Measurements from ENCODE around the gene FAM168A. TPM values are rescaled to one million over a fixed set of nuclear protein-coding genes. Genes with fewer than 3 reads are reported as not detected.

The FAM168A gene
- total RNA-seq, 1 donor from 2014 or later = 32.8 TPM

DNA sequence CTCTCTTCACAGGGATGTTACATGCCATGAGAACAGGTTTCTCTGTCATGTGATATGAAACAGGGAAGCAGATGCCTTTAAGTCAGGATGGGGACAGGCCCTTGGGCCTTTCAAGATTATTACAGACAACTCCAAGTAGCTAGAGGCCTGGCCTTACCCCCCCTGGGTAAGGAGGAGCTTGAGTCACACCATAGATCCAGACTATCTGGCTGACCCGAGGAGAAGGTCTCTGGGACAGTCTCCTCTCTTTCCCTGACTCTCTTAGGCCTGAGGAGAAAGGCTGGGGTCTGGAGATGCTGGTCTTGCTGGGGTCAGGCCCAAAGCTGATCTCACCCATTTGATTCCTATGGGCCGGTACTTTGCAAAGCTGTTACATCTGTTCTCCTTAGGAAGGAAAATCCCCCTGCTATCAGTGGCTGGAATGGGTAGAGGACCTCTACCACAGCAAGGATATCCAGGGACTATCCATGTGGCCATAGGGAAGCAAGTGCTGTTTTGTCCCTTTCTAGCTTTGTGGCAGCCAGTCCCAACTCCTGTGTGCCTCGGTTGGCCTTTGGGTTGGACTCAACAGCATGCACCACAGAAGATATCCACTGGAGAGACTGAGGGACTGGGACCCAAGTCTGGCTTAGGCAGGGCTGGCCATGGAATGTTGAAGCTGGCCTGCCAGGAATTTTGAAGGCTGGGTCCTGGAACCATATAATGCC lies 196.5 kb downstream of the FAM168A start:
- DNase-seq (ENCODE audit: low read depth) = no peak

DNA sequence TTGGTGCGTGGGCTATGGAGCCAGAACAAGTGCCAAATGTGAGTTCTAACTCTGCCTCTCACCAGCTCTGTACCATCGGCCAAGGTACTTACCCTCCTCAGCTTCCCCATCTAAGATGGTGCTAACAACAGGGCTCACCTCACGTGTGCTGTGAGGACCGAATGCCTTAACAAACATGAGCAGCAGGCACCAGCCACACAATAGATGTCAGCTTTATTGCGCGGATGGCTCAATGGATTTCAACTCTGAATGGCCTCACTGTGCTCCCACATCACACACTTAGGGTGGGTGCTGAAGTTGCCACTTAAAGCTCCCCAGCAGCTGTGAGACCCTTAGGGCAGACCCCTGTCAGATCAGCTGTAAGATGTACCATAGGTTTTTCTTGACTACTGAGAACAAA lies 197.6 kb downstream of the FAM168A start:
- DNase-seq (ENCODE audit: low read depth) = no peak

DNA sequence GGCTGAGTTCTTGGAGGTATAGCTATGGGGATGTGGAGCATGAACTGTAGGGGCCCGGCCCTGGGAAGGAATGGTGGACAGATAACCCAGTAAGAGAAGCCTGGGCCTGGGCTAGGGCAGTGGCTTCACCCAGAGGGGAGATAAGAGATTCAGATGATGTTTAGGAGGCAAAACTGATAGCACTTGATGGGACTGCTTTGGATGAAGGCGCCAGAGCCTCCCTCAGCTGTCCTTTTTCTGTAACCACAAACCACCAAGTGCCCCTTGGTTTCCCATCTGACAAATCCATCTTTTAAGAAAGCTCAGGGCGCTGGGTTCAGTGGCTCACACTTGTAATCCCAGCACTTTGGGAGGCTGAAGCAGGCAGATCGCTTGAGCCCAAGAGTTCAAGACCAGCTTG lies 198.3 kb downstream of the FAM168A start:
- no peak for DNase-seq (ENCODE audit: low read depth)

DNA sequence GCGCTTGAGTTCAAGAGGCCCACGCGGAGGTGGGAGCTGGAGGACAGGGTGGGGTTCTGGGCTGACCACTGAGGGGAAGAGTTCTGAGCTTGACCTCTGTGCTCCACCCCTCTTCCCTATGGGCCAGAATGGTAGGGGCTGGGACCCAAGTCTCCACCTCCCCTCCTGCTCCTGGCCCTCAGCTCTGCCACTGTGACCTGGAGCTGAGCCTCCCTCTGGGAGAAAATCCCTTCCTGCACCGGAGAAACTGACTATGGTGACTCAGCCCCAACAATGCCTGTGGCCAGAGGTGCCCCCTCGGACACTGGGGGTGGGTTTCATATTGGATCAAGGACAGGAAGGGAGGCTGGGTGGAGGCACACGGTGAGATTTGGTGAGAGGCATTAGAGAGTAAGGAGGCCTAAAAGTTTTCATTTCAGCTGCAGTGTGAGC lies 198.7 kb downstream of the FAM168A start:
- DNase-seq (ENCODE audit: low read depth) = no peak

DNA sequence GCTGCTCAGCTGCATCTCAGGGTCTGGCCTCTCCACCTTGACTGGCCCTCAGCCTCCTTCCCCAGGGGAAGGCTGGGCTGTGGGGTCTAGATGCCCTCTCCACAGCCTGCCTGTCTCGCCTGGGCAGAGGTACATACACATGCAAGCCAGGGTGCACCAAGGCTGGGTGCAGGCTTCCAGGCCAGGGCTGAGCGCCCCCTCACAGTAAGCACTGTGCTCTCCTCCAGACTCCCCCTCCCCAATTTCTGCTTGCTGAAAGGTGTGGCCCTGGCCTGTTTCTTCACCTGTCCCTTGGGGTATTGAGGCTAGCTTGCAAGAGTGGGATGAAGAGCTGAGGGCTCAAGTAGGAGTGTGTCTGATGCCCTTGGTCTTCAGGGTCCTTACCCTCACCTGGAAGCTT lies 199.2 kb downstream of the FAM168A start:
- no peak for DNase-seq (ENCODE audit: low read depth)

DNA sequence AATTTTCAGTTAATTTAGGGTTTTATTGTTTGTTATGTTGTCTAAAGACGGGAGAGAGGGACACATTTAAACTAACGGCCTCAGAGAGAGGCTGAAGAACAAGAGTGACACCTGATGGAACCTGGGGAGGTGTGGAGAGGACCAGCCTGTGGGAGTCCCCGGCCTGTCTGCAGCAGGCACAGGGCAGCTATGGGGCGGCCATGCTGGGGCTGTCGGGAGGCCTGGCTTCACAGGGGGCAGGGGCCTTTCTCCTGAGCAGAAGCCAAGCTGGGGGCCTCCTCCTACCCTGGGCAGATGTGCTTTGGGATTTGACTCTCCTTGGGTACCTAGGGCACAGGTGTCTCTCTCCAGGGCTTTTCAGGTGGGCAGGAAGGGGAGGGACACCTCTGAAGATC lies 199.8 kb downstream of the FAM168A start:
- no peak for DNase-seq (ENCODE audit: low read depth)

DNA sequence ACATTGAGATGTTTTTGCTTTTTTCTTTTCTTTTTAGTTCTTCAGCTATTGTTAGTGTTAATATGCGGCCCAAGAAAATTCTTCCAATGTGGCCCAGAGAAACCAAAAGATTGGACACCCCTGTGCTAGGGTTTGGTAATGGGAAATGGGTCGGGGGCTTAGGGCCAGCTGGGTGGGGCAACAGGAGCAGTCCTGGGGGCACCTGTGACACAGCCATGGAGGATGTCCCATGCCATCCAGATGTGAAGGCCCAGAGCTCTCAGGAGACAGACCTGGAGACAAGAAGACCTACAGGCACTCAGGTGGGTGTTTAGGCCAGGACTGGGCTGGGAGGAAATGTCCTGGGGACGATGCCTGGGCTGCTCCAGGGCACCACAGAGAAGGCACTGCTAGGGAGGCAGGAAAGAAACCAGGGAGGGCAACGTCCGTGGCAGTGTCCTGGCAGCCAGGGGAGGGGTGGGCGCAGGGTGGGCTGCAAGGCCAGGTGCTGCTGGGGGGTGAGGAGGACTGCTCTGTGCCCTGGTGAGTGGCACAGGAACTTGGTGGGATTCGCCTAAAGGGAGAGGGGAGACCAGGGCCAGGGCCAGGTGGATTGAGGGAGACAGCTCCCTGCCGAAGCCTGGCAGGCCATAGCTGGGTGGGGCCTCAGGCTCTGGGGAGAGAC lies 200.3 kb downstream of the FAM168A start:
- no peak for DNase-seq (ENCODE audit: low read depth)

DNA sequence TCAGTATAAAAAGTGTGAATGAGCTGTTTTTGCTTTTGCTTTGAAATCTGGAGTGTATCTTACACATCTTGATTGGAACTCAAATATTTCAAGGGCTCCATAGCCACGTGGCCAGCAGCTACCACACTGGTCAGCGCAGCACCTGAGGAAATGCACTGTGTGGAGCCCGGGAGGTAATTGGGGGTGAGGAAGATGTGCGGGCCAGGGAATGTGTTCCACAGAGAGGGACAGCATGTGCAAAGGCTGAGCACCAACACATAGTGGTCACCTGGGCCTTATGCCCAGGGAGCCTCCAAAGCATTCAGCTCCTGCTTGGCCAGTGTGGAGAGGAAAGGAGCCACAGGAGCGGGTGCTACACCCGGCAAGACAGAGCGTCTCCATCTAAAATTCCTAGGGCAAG lies 200.9 kb downstream of the FAM168A start:
- no peak for DNase-seq (ENCODE audit: low read depth)

DNA sequence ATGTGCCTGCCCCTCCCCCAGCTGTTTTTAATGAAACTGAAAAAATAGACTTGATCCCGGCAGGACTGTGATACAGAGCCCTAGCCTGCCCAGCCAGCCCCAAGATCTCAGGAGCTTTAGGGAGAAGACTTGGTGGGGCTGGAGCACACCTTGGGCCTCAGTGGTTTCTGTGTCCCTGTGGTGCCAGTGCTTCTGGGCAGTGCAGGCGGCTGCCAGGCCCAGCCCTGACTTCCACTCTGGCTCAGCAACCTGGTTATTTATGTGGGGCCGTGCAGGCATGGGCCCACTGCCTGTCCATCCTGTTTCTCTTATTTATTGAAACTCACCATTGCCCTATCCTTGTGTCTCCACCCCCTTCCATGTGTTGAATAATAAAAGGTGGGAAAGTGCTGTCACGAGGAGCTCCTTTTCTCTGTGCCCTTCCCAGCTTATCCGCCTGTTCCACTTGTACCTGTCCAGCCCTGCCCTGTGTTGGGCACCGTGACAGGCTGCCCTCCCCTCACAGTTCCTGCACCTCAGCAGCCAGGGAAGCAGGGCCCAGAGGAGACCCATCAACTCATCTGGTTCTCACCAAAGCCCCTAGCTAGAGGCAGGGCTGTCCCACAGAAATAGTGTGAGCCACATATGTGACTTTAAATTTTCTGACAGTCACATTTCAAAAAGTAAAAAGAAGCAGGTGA lies 201.5 kb downstream of the FAM168A start:
- no peak for DNase-seq (ENCODE audit: low read depth)

DNA sequence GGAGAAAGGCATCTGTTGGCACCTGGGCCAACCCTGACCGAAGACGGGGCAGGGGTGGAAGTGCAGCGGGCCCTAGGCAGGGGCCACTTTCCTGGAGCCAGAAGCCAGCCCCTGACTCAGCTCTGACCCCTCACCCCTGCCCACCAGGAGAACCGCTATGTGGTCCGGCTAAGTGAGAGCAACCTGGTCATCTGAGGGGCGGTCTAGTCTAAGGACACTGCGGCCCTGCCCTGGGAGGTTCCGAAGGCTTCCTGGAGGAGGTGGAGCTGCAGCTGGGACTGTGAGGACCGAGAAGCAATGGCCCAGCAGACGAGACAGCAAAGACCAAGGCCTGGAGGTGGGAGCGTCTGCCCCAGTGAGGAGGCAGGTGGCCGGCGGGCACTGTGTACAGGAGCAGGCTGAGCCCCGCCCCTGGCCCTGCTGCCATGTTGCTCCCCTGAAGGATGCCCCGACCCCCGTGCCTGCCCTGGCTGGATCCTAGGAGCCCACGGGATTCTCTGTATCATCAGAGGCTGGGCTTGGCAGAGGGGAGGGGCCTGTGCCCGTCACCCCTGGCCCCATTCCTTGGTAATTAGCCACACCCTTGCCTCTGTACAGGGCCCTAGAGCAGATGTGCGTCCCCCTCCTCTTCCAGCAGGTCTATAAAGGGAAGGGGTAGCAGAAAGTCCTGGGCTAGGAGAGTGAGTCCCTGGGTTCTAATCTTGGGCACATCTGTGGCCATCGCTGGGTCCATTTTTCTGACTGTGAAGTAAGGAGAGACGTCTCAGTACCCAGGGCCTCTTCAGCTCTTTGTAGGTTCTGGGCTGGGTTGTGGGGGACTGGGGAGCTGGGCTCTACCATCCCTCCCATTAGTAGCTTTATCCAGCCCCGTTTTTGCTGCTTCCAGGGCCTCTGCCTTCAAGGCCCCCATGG lies 202.4 kb downstream of the FAM168A start:
- no peak for DNase-seq (ENCODE audit: low read depth)

DNA sequence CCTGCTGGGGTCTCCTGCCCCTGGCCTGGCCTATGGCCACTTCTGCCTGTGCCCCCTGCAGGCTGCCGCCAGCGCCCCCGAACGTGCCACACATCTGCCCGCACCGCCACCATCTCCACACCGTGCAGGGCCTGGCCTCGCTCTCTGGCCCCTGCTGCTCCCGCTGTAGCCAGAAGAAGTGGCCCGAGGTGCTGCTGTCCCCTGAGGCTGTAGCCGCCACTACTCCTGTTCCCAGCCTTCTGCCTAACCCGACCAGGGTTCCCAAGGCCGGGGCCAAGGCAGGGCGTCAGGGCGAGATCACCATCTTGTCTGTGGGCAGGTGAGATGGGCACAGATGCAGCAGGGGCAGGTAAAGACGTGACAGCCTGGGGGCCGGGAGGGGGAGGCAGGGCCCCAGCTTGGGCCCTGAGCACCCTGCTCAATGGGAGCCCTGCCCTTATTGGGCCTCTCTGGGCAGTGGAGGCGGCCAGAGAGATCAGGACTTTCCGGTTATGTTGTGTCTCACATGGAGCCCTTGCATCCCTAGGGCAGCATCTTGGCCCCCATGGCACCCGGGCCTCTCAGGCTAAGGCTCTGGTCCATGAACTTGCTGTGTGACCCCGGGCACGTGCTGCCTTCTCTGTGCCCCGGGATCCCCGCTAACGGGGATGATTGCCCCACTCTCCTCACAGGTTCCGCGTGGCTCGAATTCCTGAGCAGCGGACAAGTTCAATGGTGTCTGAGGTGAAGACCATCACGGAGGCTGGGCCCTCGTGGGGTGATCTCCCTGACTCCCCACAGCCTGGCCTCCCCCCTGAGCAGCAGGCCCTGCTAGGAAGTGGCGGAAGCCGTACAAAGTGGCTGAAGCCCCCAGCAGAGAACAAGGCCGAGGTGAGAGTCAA lies 203.3 kb downstream of the FAM168A start:
- DNase-seq (ENCODE audit: low read depth) = no peak

DNA sequence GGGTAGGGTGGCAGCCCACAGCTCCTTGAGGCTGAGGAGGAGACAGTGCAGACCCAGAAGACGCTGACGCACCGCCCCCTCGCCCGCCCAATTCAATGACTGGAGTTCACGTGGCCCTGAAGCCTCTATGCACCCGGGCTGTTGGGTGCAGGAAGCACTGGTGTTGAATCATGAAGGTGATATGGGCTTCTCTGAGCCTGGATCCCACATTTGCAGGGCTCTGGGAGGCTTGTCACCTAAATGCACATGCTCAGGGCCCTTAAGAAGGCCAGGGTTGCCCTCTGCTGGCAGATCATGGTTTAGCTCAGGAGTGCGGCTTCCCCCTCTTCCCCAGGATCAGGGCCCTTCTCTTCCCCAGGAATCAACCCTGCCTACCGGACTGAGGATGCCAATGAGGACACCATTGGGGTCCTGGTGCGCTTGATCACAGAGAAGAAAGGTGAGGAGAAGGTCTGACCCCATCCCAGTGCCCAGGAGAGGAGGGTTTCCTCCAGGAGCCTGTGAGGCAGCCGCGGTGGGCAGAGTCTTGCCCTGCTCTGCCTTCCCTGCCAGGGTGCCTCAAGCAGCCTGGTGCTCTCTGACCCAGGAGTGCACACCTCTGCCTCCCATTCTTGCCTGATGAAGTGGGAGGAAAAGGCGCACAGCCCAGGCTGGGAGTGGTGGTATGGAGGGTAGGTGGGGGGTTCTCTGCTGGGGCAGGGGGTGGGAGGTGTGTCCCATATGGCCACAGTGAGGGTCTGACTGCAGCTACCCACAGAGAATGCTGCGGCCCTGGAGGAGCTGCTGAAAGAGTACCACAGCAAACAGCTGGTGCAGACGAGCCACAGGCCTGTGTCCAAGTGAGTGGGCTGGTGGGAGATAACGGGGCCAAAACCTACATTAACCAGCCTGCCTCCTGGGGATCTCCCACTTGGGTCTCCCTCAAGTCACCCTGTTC lies 204.2 kb downstream of the FAM168A start:
- DNase-seq (ENCODE audit: low read depth) = peak; percentile 63

DNA sequence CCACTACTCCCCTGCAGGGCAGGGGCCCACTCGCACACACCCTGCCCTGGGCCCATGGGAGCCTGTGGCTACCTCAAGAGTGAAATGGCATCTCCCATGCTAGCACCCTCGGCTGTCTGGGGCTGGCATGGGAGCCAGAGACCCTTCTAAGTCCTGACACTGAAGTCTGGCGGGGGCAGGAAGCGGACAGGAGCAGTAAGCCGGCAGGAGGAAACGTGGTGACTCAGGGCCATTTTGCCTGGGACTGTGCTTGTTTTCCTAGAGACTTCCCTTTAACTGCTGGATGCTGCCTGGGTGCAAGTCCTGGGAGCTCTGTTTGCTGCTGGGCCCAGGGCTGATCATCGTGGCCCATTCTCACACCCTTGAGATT lies 204.9 kb downstream of the FAM168A start:
- DNase-seq (ENCODE audit: low read depth) = no peak

DNA sequence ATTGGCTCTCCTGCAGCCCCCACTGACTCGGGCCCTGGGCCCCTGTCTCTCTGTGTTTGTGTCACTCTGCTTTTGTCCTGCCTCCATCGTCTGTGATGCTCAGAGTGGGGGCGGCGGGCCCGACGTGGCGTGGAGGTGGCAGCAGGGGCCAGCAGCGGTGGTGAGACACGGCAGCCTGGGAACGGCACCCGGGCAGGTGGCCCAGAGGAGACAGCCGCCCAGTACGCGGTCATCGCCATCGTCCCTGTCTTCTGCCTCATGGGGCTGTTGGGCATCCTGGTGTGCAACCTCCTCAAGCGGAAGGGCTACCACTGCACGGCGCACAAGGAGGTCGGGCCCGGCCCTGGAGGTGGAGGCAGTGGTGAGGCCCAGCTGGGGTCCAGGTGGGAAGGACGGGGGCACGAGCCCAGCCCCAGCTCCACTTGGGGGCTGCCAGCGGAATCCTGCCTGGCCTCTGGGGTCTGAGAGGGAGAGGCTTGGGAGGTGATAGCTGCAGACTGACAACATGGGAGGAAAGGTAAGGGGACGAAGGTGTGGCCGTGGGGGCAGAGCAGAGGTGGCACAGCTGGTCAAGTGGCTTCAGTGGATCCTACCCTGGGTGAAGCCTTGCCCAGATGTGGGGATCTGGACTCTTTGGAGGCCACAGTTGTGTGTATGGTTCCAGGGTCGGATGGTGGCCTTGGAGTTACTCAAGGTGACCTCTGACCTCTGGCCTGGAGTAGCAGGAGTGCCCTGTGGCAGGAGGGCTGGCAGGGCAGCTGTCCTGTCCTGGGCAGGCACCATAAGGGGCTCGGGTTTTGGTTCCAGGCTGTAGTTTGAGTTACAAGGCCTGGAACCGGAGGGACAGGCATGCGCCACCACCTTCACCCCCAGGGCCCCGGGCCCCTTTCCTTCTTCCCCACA lies 205.6 kb downstream of the FAM168A start:
- no peak for DNase-seq (ENCODE audit: low read depth)

DNA sequence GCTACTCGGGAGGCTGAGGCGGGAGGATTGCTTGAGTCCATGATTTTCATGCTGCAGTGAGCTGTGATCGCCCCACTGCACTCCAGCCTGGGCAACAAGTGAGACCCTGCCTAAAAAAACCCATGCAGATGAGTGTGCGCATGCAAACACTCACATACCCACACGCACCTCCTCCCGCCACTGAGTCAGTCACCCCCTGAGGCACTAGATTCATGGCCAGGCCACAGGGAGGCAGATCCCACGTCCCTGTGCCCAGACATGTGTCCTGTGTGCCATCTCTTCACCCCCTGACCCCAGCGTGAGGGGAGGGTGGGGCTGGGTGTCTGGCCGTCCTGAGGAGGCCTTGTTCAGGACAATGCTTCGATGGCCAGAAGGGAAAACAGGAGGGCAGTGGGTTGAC lies 206.2 kb downstream of the FAM168A start:
- no peak for DNase-seq (ENCODE audit: low read depth)

DNA sequence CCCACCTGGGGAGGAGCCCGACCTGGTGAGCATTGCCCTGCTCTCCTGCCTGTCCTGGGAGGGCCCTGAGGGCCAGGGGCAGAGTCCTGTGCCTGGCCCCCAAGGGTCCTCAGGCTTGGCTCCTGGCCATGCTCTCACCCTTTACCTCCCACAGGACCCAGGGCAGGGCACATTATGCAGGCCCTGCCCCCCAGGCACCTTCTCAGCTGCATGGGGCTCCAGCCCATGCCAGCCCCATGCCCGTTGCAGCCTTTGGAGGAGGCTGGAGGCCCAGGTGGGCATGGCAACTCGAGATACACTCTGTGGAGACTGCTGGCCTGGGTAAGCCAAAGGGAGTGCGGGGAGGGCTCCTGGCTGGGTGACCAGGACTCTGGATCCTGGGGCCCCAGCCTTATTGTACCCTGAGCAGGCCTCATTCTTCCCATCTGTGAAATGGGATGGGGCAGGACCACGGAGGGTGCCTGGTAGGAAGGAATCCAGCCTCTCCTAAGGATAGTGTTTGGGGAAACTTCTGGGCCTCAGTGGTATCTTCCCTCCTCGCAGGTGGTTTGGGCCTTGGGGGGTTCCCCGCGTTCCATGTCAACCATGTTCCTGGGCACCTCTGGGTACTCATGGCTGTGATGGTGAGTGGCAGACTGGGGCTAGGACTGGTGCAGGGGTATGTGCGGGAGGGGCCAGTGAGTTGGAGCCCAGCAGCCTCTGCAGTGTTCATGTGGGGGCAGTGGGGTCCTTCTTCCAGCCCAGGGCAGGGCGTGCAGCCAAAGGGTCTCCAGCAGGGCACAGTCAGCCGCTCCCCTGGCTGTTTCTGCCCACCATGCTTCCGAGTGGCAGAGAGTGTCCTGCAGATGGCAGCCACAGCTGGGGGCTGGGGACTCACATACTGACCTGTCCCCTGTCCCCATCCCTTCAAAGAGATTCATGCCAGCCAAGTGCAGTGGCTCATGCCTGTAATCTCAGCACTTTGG lies 207.0 kb downstream of the FAM168A start:
- no peak for DNase-seq (ENCODE audit: low read depth)

DNA sequence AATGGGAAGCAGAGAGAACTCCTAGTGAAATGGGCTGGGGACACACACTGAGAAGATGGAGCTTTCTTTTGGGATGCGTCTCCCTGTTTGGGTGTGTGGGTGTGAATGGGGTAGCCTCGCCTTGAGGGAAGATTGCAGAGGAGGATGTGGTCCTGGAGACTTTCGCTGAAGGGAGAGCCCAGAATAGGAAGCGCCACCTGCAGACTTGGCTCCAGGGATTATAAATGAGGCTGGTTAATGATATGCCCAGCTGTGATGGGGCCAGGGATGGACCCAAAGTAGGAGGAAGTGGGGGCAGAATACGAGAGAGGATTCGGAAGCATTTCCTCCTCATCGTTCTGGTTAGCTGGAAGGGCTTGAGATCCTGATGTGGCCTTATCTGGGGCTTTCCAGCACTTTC lies 208.0 kb downstream of the FAM168A start:
- DNase-seq (ENCODE audit: low read depth) = no peak

DNA sequence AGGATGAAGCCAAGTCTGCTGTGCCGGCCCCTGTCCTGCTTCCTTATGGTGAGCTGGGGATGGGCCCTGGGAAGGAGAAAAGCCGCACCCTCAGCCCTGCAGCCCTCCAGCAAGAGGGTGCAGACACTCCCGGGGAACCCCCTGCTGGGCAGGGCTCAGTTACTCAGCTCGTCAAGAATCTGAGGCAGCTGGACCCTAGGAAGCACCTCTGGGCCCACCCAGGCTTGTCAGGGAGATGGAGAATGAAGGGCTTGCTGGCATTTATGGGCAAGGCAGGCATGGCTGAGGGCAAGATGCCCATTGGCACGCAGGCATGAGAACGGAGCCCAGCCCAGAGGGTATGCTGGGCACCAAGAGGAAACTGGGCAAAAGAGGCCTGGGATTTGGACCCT lies 208.8 kb downstream of the FAM168A start:
- no peak for DNase-seq (ENCODE audit: low read depth)
